NB4 (cell line): ENCODE results near the gene PDE4D.

Source experiments
- DNase-seq: peaks from one replicate; pipeline ENCODE4 v3.0.0; 2010; ENCODE audit warnings: low read depth
- H3K4me3 ChIP-seq: one replicate; pipeline ENCODE4 v1.5.1; 2011; ENCODE audit warnings: mild to moderate bottlenecking, low read depth, low read length, moderate library complexity
- CTCF ChIP-seq: IDR thresholded peaks from one replicate; pipeline ENCODE4 v1.5.1; 2012; ENCODE audit warnings: low read depth, low read length
- MAX ChIP-seq: IDR thresholded peaks from 2 replicates; pipeline ENCODE4 v1.6.1; 2011; ENCODE audit warnings: low read depth, low read length
- MYC ChIP-seq: IDR thresholded peaks from 2 replicates; pipeline ENCODE4 v1.6.1; 2011; ENCODE audit warnings: low read depth, low read length
- POLR2A ChIP-seq: IDR thresholded peaks from 2 replicates; pipeline ENCODE4 v1.6.1; 2011; ENCODE audit warnings: mild to moderate bottlenecking; ENCODE audit not compliant: insufficient read length; ENCODE audit errors: extremely low read depth

Gene PDE4D

GRCh38 chr5:59874675-59875074 is 18.9 kb downstream of the PDE4D start:
- no peak overlapping the region for H3K4me3 ChIP-seq
- TF ChIP-seq MAX (no peak), POLR2A (no peak), MYC (no peak), CTCF (no peak)
- no peak for DNase-seq

GRCh38 chr5:59873113-59873512 is 20.4 kb downstream of the PDE4D start:
- no peak for DNase-seq
- TF ChIP-seq MAX (no peak), POLR2A (no peak), CTCF (no peak), MYC (no peak)

GRCh38 chr5:59866661-59867060 is 26.9 kb downstream of the PDE4D start:
- no peak for DNase-seq

More at GRCh38 chr5:59873113-59873512, 20.4 kb downstream of the PDE4D start:
- no peak overlapping the region for H3K4me3 ChIP-seq

GRCh38 chr5:59864718-59865117 is 28.8 kb downstream of the PDE4D start:
- no peak for DNase-seq
- TF ChIP-seq CTCF (no peak), MYC (no peak), POLR2A (no peak), MAX (no peak)
- H3K4me3 ChIP-seq = no peak overlapping the region

More at GRCh38 chr5:59866661-59867060, 26.9 kb downstream of the PDE4D start:
- H3K4me3 ChIP-seq = no peak overlapping the region
- TF ChIP-seq POLR2A (no peak), MAX (no peak), CTCF (no peak), MYC (no peak)

GRCh38 chr5:59863777-59864176 is 29.7 kb downstream of the PDE4D start:
- TF ChIP-seq POLR2A (no peak), MAX (no peak), CTCF (no peak)
- no peak for DNase-seq
- no peak overlapping the region for H3K4me3 ChIP-seq

- TF ChIP-seq MAX (no peak), POLR2A (no peak), CTCF (no peak), MYC (no peak)
- no peak overlapping the region for H3K4me3 ChIP-seq
- no peak for DNase-seq
Observed at GRCh38 chr5:59856358-59856757, 37.2 kb downstream of the PDE4D start.
